ENCODE data around the gene PABPC1L2B. TPM values are rescaled to one million over a fixed set of nuclear protein-coding genes. Genes with fewer than 3 reads are reported as not detected.
"Not testable (repeated sequence)": the region's sequence is repeated elsewhere in the genome, so short reads cannot be mapped to it uniquely, and the experiment has no call there.

The PABPC1L2B gene
- polyA plus RNA-seq (ENCODE audit: insufficient read depth in 1 of 5, insufficient read length in 5 of 5, low replicate concordance in 1 of 5): not detected
- long read RNA-seq, donor 1: 0 reads
- long read RNA-seq, donor 2: 0 reads
- long read RNA-seq, donor 3: 0 reads
- long read RNA-seq, donor 4: 0 reads
- long read RNA-seq, donor 5: 0 reads
- long read RNA-seq, donor 6: 0 reads
- long read RNA-seq, donor 7: 0 reads
- long read RNA-seq, donor 8: 0 reads

- not testable (repeated sequence) for DNase-seq
Measured at GRCh38 chrX:73002733-73003132, at the start of gene PABPC1L2B. Gene PABPC1L2B, plus strand, starts transcription at chrX:73002939. Its CDS starts 704 bp downstream, at chrX:73003643.

- not testable (repeated sequence) for DNase-seq
Measured at GRCh38 chrX:72959971-72960370, 42.8 kb upstream of the PABPC1L2B start.

- not testable (repeated sequence) for DNase-seq
Measured at GRCh38 chrX:72971859-72972258, 30.9 kb upstream of the PABPC1L2B start.

- not testable (repeated sequence) for DNase-seq
Measured at GRCh38 chrX:72974885-72975284, 27.9 kb upstream of the PABPC1L2B start.

- DNase-seq: not testable (repeated sequence)
Measured at GRCh38 chrX:72980894-72981469, 21.8 kb upstream of the PABPC1L2B start.

GRCh38 chrX:73004032-73004431 is 1.3 kb downstream of the PABPC1L2B start:
- DNase-seq: not testable (repeated sequence)

- DNase-seq: no peak
Measured at GRCh38 chrX:73021361-73022092, 18.8 kb downstream of the PABPC1L2B start.

- not testable (repeated sequence) for DNase-seq
Measured at GRCh38 chrX:73022093-73022445, 19.3 kb downstream of the PABPC1L2B start.

- DNase-seq: no peak
Measured at GRCh38 chrX:73028876-73029275, 26.1 kb downstream of the PABPC1L2B start.

Other genes with a start within 250 kb of the PABPC1L2B start
- 1 to 10 TPM; 1.7 to 3.5 (median 2.9) TPM for gene DMRTC1B, start 226.0 kb upstream of the PABPC1L2B start, polyA plus RNA-seq (ENCODE audit: insufficient read depth in 1 of 5, insufficient read length in 5 of 5, low replicate concordance in 1 of 5)
- gene FAM236B, start 220.3 kb upstream of the PABPC1L2B start, polyA plus RNA-seq (ENCODE audit: insufficient read depth in 1 of 5, insufficient read length in 5 of 5, low replicate concordance in 1 of 5): not detected
- not detected for gene FAM236D, start 194.7 kb upstream of the PABPC1L2B start, polyA plus RNA-seq (ENCODE audit: insufficient read depth in 1 of 5, insufficient read length in 5 of 5, low replicate concordance in 1 of 5)
- gene FAM236C, start 90.3 kb upstream of the PABPC1L2B start, polyA plus RNA-seq (ENCODE audit: insufficient read depth in 1 of 5, insufficient read length in 5 of 5, low replicate concordance in 1 of 5): not detected
- under 1 TPM in 2 of 5 donors, not detected in 3; 0.27 to 0.34 TPM for gene FAM236A, start 64.7 kb upstream of the PABPC1L2B start, polyA plus RNA-seq (ENCODE audit: insufficient read depth in 1 of 5, insufficient read length in 5 of 5, low replicate concordance in 1 of 5)
- 1 to 10 TPM in 1 of 5 donors, under 1 TPM in 4; 0.21 to 1.7 (median 0.41) TPM for gene DMRTC1, start 59.1 kb upstream of the PABPC1L2B start, polyA plus RNA-seq (ENCODE audit: insufficient read depth in 1 of 5, insufficient read length in 5 of 5, low replicate concordance in 1 of 5)
- under 1 TPM in 2 of 5 donors, not detected in 3; 0.05 to 0.07 TPM for gene PABPC1L2A, start 76.6 kb downstream of the PABPC1L2B start, polyA plus RNA-seq (ENCODE audit: insufficient read depth in 1 of 5, insufficient read length in 5 of 5, low replicate concordance in 1 of 5)
- gene NAP1L2, start 211.9 kb downstream of the PABPC1L2B start, polyA plus RNA-seq (ENCODE audit: insufficient read depth in 1 of 5, insufficient read length in 5 of 5, low replicate concordance in 1 of 5): under 1 TPM; 0.26 to 0.85 (median 0.52) TPM